GM23248 (cell line): ENCODE results near the gene TAB3. TPM values are rescaled to one million over a fixed set of nuclear protein-coding genes. Genes with fewer than 3 reads are reported as not detected.

ENCODE experiments used
- DNase-seq: peaks from one replicate; pipeline ENCODE4 v3.0.0-alpha.2; 2015
- H2AFZ ChIP-seq: fragments of 200-600 bp; sonication (generic); 2 replicates; pipeline ENCODE4 v1.6.1; 2016; ENCODE audit warnings: antibody characterized with exemption
- H3F3A ChIP-seq: fragments of 200-600 bp; sonication (generic); 2 replicates; pipeline ENCODE4 v1.6.1; 2016; ENCODE audit warnings: mild to moderate bottlenecking, antibody characterized with exemption, mixed run types; ENCODE audit not compliant: insufficient read depth
- H3K27ac ChIP-seq: fragments of 200-600 bp; sonication (generic); 2 replicates; pipeline ENCODE4 v1.5.1; 2016; ENCODE audit warnings: mild to moderate bottlenecking
- H3K27me3 ChIP-seq: fragments of 200-600 bp; sonication (generic); replicated peaks from 2 replicates; pipeline ENCODE4 v1.6.1; 2016; ENCODE audit warnings: mild to moderate bottlenecking; ENCODE audit not compliant: insufficient read depth
- H3K36me3 ChIP-seq: fragments of 200-600 bp; sonication (generic); 2 replicates; pipeline ENCODE4 v1.6.1; 2016; ENCODE audit warnings: low read depth, mild to moderate bottlenecking
- H3K4me1 ChIP-seq: fragments of 200-600 bp; sonication (generic); 2 replicates; pipeline ENCODE4 v1.6.1; 2016; ENCODE audit warnings: mild to moderate bottlenecking; ENCODE audit not compliant: insufficient read depth
- H3K4me2 ChIP-seq: fragments of 200-600 bp; sonication (generic); one replicate; pipeline ENCODE4 v1.6.1; 2016; ENCODE audit warnings: mild to moderate bottlenecking; ENCODE audit not compliant: unreplicated experiment
- H3K4me3 ChIP-seq: fragments of 200-600 bp; sonication (generic); 2 replicates; pipeline ENCODE4 v1.5.1; 2016; ENCODE audit warnings: mild to moderate bottlenecking
- H3K79me2 ChIP-seq: fragments of 200-600 bp; sonication (generic); 2 replicates; pipeline ENCODE4 v1.6.1; 2016; ENCODE audit warnings: mild to moderate bottlenecking; ENCODE audit not compliant: insufficient read depth
- H3K9ac ChIP-seq: fragments of 200-600 bp; sonication (generic); 2 replicates; pipeline ENCODE4 v1.6.1; 2016; ENCODE audit warnings: mild to moderate bottlenecking
- H3K9me2 ChIP-seq: fragments of 200-600 bp; sonication (generic); 2 replicates; pipeline ENCODE4 v1.6.1; 2016; ENCODE audit warnings: mixed run types, mild to moderate bottlenecking, moderate library complexity; ENCODE audit not compliant: insufficient read depth
- H3K9me3 ChIP-seq: fragments of 200-600 bp; sonication (generic); one replicate; pipeline ENCODE4 v1.6.1; 2017; ENCODE audit warnings: low read depth
- H4K20me1 ChIP-seq: fragments of 200-600 bp; sonication (generic); 2 replicates; pipeline ENCODE4 v1.6.0; 2016; ENCODE audit not compliant: insufficient read depth
- EZH2 ChIP-seq: fragments of 200-600 bp; sonication (generic); IDR thresholded peaks from 2 replicates; pipeline ENCODE4 v1.6.1; 2018; ENCODE audit warnings: antibody characterized with exemption, mild to moderate bottlenecking; ENCODE audit not compliant: insufficient read depth, poor library complexity, severe bottlenecking
- EZH2phosphoT487 ChIP-seq: fragments of 200-600 bp; sonication (generic); IDR thresholded peaks from 2 replicates; pipeline ENCODE4 v1.6.1; 2018; ENCODE audit warnings: antibody characterized with exemption, moderate library complexity, mild to moderate bottlenecking, low read depth; ENCODE audit not compliant: insufficient read depth
- WGBS, 2 experiments: methylation state at CpG; one replicate each; pipeline ENCODE4 v1.1.6; 2015 to 2017; ENCODE audit warnings: low lambda C conversion rate in 2 of 2, low coverage in 1 of 2; ENCODE audit errors: missing lambda C conversion rate in 2 of 2; 5-methylcytosine and 5-hydroxymethylcytosine counted together
- in situ Hi-C: fragments of 300-500 bp; cut with MboI; formaldehyde crosslinking; loops from 2 replicates; pipeline ENCODE4 v1.15.0; 2020
- polyA plus RNA-seq: library from polyadenylated mRNA; unstranded; fragments of >200 nt; fragmentation: Nextera tagmentation; extraction: Ambion mirVana; gene quantifications from 2 replicates; pipeline ENCODE4 v1.2.1, GENCODE V29; 2016
- total RNA-seq: library from RNA; depleted of rRNA; stranded (reverse); fragments of >200 nt; shearing (Covaris generic); gene quantifications from 2 replicates; pipeline ENCODE4 v1.2.3, GENCODE V29; 2014

Gene TAB3
- total and polyA plus RNA-seq, 2 experiments from 2014 or later: 4.2 to 20.4 TPM

DNA sequence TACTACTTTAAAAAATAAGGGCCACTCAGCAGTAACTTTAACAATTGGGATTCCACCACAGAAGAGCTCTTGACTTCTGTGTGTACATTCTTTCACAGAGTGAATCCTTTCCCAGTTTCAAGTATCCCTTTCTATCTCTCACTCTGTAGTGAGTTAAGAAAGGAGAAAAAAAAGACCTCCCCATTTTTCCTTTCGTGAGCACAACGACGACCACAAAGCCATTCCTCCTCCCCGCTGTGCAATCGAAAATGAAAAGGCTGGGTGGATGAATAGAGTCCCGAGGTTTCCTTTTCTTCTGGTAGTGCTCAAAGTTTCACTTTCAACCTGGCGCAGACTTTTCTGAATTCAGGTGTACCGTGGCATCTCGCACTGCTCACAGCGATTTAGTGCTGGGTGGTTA lies 58.0 kb downstream of the TAB3 start:
- H2AFZ ChIP-seq: no peak overlapping the region
- H3F3A ChIP-seq: no peaks in the 10 kb centered on the region
- H3K4me1 ChIP-seq: no peaks in the 10 kb centered on the region
- H4K20me1 ChIP-seq: no peaks in the 10 kb centered on the region
- WGBS, 2 experiments: 91 to 97% methylated on average over 6 to 10 of the region's 10 CpGs
- H3K9ac ChIP-seq: no peak overlapping the region
- H3K79me2 ChIP-seq: no peaks in the 10 kb centered on the region
- no peak overlapping the region for H3K4me2 ChIP-seq
- H3K9me2 ChIP-seq: no peaks in the 10 kb centered on the region
- H3K9me3 ChIP-seq: no peaks in the 10 kb centered on the region
- no peak overlapping the region for H3K27ac ChIP-seq
- TF ChIP-seq EZH2phosphoT487: no peak
- no peak for TF ChIP-seq EZH2
- H3K27me3 ChIP-seq: no peaks in the 10 kb centered on the region
- in situ Hi-C loops: no loop called here
- H3K36me3 ChIP-seq: no peaks in the 10 kb centered on the region
- H3K4me3 ChIP-seq: no peak overlapping the region
- no peak for DNase-seq

DNA sequence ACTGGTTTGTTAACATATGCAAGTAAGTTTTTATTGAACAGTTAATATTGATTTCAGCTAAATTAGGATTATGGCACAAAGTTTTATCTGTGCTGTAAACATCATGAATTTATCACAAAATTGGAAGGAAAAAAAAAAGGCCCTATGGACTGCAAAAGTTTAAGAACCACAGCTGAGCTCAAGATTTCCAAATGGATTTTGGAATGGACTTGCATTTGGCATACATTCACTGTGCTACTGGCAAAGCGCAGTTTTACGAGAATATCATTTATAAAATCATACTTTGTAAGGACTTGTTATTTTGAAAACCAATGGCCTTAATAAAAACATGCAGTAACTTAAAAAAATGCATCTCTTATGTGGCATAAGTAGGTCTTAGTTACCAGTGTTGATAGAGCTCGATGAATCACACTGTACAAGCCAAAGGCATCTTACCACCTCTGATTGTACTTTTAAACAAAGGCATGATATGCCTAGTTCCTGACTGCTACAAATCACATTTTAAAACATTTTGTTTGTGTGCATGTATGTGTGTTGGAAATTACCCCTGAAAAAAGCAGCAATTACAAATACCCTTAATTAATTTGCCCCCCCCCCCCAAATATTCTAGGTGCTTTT lies 58.6 kb downstream of the TAB3 start:
- DNase-seq: no peak
- no peaks in the 10 kb centered on the region for H3K9me3 ChIP-seq
- WGBS, 2 experiments: 57 to 62% methylated on average over 3 of the region's 3 CpGs
- no peak overlapping the region for H2AFZ ChIP-seq
- no peaks in the 10 kb centered on the region for H3K79me2 ChIP-seq
- in situ Hi-C loops: no loop called here
- H3K27ac ChIP-seq: no peak overlapping the region
- H4K20me1 ChIP-seq: no peaks in the 10 kb centered on the region
- H3K4me3 ChIP-seq: no peak overlapping the region
- no peaks in the 10 kb centered on the region for H3F3A ChIP-seq
- no peaks in the 10 kb centered on the region for H3K36me3 ChIP-seq
- no peaks in the 10 kb centered on the region for H3K9me2 ChIP-seq
- no peak overlapping the region for H3K9ac ChIP-seq
- TF ChIP-seq EZH2 (no peak), EZH2phosphoT487 (no peak)
- H3K27me3 ChIP-seq: no peaks in the 10 kb centered on the region
- H3K4me1 ChIP-seq: no peaks in the 10 kb centered on the region
- H3K4me2 ChIP-seq: no peak overlapping the region

- in situ Hi-C loops: no loop called here
- H3K4me2 ChIP-seq: no peak overlapping the region
- no peak overlapping the region for H3K27ac ChIP-seq
- no peak for TF ChIP-seq EZH2phosphoT487
- no peak for TF ChIP-seq EZH2
- H3K4me3 ChIP-seq: no peak overlapping the region
- H4K20me1 ChIP-seq: no peaks in the 10 kb centered on the region
- no peaks in the 10 kb centered on the region for H3K4me1 ChIP-seq
- no peaks in the 10 kb centered on the region for H3K9me3 ChIP-seq
- peak; percentile 1 for DNase-seq
- no peaks in the 10 kb centered on the region for H3K9me2 ChIP-seq
- no peaks in the 10 kb centered on the region for H3K79me2 ChIP-seq
- H3F3A ChIP-seq: no peaks in the 10 kb centered on the region
- no peak overlapping the region for H2AFZ ChIP-seq
- no peaks in the 10 kb centered on the region for H3K27me3 ChIP-seq
- WGBS, 2 experiments: 33% methylated on average over 3 of the region's 3 CpGs
- H3K36me3 ChIP-seq: no peaks in the 10 kb centered on the region
- no peak overlapping the region for H3K9ac ChIP-seq
Measured at GRCh38 chrX:30824275-30824674, 64.8 kb downstream of the TAB3 start.

DNA sequence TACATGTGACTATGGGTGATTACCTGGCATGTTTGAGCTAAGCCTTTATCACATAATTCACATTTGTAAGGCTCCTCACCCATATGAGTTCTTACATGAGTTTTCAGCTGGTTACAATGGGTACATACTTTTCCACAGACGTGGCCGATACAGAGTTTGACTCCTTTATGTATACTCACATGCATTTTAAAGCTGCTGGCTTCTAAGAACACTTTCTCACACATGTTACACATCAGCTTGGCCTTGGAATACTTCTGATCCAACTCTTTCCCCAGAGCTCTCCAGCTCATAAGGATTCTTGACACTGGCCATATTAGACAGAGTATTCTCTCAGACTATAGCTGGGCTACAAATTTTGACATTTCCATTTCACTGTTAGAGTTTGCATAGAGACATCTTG lies 66.3 kb downstream of the TAB3 start:
- Histone ChIP-seq H4K20me1 (no peaks in the 10 kb centered on the region), H3K36me3 (no peaks in the 10 kb centered on the region), H3K9ac (no peak overlapping the region), H3K4me2 (no peak overlapping the region), H3K4me3 (no peak overlapping the region), H3K9me2 (no peaks in the 10 kb centered on the region), H3K4me1 (no peaks in the 10 kb centered on the region), H3K27ac (no peak overlapping the region), H2AFZ (no peak overlapping the region), H3K79me2 (no peaks in the 10 kb centered on the region), H3F3A (no peaks in the 10 kb centered on the region), H3K9me3 (no peaks in the 10 kb centered on the region), H3K27me3 (no peaks in the 10 kb centered on the region)
- TF ChIP-seq EZH2: no peak
- no peak for TF ChIP-seq EZH2phosphoT487
- peak; percentile 23 for DNase-seq
- 4 to 11% methylated on average over 2 of the region's 2 CpGs for whole genome bisulfite sequencing, 2 experiments
- in situ Hi-C loops: no loop called here

- H2AFZ ChIP-seq: no peak overlapping the region
- H3K9me2 ChIP-seq: no peaks in the 10 kb centered on the region
- WGBS, 2 experiments: 24 to 27% methylated on average over 3 of the region's 3 CpGs
- no peaks in the 10 kb centered on the region for H3K27me3 ChIP-seq
- TF ChIP-seq EZH2phosphoT487 (no peak), EZH2 (no peak)
- in situ Hi-C loops: no loop called here
- H3K9ac ChIP-seq: no peak overlapping the region
- no peaks in the 10 kb centered on the region for H3K36me3 ChIP-seq
- no peak overlapping the region for H3K4me2 ChIP-seq
- H3K79me2 ChIP-seq: no peaks in the 10 kb centered on the region
- DNase-seq: peak; percentile 4
- H3F3A ChIP-seq: no peaks in the 10 kb centered on the region
- H4K20me1 ChIP-seq: no peaks in the 10 kb centered on the region
- H3K4me1 ChIP-seq: no peaks in the 10 kb centered on the region
- H3K9me3 ChIP-seq: no peaks in the 10 kb centered on the region
- H3K4me3 ChIP-seq: no peak overlapping the region
- H3K27ac ChIP-seq: no peak overlapping the region
Measured at GRCh38 chrX:30822068-30822681, 66.9 kb downstream of the TAB3 start.
